HG03066 (cell line): ENCODE results near the gene FAM53A.
"Not testable (repeated sequence)": the region's sequence is repeated elsewhere in the genome, so short reads cannot be mapped to it uniquely, and the experiment has no call there.

Experiments
- ATAC-seq: cut with Tn5 transposase; IDR thresholded peaks from one replicate; pipeline ENCODE4 v1.9.1; 2021; ENCODE audit warnings: low read depth; ENCODE audit not compliant: unreplicated experiment

Gene FAM53A

DNA sequence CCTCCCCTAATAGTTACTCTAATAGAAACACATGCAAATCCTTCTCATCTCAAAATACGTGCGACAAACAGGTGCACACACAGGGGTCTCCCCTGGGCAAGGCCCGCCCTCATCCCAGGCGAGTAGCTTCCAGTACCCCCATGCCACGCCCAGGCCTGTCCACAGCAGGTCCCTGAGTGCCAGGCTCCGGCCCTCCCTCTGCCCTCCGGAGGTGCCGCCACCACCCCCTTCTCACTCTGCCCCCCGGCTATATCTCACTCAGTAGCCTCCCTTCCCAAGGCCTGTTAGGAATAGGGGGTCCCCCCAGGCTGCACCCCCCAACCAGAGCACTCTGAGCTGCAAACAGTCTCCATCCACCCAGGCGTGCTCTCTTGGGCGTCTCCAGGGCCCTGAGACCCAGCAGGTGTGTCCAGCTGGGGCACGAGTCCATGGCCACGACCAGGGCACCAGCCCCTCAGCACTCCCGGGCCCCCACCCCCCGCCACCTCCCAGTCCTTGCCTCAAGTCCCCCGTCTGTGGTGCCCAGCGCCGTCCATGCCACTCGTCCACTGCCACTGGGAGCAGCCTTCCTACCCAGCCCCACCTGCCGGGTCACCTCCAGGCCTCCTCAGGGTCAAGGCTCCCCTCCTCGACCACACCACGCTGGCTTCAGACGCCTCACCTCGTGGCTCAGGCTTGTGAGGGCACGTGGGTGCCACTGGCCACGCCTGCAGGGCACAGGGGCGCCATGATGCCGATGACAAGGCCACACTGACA, 41.7 kb downstream of the FAM53A start:
- ATAC-seq, result no peak

DNA sequence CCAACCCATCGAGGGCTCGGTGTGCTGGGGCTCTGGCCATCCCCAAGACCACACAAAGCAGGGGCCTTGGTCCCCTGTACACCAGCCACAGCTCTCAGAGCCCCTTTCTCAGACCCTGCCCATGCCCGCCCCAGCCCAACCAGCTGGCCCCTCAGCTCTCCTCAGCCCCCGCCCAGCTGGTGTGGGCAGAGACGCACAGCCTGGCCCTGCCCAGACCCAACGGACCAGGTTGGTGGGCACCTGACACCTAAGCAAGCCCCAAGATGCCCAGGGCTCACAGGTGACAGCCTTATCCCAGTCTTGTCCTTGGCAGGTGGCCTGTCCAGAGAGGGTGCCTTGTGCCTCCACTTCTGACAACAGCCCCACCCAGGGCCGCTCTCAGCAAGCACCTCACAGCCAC, 42.4 kb downstream of the FAM53A start:
- no peak for ATAC-seq

DNA sequence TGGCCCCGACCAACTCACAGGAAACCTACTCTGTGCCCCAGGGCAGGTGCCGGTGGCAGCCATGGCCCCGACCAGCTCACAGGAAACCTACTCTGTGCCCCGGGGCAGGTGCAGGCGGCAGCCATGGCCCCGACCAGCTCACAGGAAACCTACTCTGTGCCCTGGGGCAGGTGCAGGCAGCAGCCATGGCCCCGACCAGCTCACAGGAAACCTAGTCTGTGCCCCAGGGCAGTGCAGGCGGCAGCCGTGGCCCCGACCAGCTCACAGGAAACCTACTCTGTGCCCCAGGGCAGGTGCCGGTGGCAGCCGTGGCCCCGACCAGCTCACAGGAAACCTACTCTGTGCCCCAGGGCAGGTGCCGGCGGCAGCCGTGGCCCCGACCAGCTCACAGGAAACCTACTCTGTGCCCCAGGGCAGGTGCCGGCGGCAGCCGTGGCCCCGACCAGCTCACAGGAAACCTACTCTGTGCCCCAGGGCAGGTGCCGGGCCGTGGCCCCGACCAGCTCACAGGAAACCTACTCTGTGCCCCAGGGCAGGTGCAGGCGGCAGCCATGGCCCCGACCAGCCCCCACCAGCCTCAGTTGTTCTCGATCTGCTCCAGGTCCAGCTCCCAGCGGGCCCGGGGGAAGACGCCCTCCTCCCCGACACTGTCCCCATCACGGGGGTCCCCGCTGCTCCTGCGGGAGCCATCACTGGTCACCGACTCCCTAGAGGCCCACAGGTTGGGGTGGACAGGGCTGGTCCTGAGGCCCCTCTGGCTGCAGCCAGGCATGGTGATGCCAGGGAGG, 43.2 kb downstream of the FAM53A start:
- ATAC-seq, result not testable (repeated sequence)

- no peak for ATAC-seq
These were observed 43.9 kb downstream of the FAM53A start for GRCh38 chr4:1640190-1640589.

DNA sequence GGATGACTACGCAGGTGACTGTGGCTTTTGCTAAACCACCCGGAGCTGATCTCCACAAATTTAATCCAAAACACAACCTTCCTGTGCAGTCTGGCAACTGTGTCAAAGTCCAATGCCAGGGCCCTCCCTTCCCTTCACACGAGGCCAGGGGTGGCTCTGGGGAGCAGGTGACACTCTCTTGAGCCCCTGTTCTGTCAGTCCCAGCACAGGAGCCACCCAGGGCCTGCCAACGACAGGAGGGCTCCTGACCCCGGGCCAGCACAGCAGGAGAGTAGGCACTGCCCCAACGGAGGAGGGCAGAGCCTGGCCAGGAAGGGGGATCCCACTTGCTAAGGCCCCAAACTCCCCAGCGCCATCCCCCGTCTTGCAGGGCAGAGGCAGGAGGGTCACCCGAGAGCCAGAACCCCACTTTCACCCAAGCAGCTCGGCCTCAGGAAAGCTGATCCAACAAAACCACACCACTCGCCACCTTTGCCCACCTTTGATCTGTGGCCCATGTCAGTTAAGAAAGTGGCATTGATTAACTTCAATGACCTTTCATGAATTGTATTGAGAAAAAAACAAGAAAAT, 44.7 kb downstream of the FAM53A start:
- no peak for ATAC-seq

DNA sequence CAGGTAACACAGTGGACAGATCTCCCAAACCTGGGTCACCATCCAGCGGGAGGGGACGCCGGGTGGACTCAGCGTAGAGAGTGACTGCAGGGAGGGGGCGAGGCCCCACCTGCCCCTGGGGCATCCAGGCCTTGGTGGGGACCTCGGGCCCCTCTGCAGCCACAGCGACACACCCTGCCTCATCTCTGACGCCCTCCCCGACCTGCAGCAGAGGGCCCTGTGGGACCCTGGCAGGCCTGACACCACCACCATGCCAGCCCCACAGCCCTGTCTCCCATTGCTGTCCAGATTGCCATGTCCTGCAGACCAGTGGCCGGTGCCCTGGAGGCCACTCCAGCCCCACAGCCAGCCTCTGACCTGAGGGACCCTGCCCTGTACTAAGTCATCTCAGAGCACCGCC, 45.2 kb downstream of the FAM53A start:
- no peak for ATAC-seq

- no peak for ATAC-seq
These were observed 45.9 kb downstream of the FAM53A start for GRCh38 chr4:1638272-1638598.

DNA sequence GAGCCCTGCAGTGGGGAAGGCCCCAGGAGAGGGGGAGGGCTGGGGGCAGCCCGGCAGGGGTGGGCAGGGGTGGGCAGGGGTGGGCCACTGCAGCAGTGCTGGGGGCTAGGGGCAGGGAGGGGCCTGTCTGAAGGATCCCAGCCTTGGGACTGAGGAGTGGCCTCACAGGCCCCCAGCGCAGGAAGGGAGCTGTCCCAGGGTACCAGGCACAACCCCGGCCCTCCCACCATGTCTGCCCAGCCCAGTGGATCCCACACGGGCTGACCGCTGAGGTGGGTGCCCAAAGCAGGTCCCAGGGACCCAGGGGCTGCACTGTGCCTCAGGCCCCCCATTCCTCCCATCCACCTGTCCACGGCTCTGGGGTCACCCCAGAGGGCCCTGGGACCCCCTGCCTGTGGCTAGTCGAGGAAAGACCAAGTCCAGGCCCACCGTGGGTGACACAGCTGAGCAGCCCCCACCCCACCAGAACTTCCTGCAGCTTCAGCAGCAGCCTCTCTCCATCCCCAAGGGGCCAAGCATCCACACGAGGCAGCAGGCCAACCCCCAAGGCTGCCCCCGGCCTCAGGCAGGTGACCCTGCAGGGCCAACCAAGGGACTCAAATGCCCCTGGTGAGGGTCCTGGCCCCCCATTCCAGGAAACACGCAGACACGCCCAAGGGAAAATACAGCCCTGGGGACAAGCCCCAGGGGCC, 46.4 kb downstream of the FAM53A start:
- no peak for ATAC-seq

- ATAC-seq, result no peak
These were observed 47.5 kb downstream of the FAM53A start for GRCh38 chr4:1636490-1637211.

GRCh38 chr4:1635464-1635863, 48.6 kb downstream of the FAM53A start:
- no peak for ATAC-seq

DNA sequence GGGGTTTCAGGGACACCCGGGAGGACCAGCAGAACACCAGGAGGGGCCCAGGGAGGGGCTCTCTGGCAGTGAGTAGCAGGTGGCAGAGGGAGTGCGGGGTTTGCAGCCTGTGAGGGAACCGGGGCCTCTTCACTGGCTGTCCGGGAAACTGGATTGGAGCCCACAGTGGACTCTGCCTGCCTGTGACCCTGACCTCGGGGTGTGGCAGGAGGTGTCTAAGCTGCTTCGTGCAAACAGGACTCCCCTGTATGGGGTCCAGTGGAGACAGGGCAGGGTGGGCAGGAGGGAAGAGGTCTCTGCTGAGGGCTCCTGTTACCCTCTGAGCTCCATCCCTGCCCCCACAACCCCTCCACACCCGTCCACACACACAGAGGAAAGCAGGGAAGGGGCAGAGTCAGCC, 50.1 kb downstream of the FAM53A start:
- ATAC-seq, result no peak

DNA sequence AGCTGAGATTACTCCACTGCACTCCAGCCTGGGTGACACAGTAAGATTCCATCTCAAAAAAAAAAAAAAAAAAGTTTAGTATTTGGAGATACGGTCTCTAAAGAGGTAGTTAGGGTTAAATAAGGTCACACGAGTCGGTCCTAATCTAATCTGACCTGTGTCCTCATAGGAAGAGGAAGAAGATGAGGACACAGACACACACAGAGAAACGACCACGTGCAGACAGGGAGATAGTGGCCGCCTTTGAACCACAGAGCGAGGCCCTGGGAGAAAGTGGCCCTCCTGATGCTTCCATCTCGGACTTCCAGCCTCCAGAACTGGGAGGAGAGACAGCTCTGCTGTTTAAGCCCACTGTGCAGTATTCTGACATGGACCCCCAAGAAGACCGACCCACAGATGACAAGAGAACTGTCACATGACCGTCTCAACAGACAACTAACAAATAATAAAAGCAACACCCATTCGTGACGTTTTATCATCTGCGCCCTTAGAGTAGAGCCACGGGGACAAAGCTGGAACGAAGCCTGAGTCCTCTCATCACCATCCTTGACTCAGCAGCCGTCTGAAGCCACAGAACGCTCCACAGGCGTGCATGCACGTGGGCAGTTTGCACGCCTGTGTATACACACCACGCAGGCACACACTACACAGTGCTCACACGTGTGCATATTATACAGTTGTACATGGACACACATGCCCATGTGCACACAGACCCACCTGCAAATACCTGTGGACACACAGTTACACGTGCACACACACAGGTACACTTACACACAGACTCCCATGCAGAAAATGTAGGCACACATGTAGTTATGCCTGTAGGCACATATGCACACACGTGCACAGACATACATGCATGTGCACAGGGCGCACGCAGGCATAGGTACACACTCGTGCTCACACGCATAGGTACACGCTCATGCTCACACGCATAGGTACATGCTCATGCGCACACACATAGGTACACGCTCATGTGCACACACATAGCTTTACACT, 51.7 kb downstream of the FAM53A start:
- ATAC-seq, result no peak

DNA sequence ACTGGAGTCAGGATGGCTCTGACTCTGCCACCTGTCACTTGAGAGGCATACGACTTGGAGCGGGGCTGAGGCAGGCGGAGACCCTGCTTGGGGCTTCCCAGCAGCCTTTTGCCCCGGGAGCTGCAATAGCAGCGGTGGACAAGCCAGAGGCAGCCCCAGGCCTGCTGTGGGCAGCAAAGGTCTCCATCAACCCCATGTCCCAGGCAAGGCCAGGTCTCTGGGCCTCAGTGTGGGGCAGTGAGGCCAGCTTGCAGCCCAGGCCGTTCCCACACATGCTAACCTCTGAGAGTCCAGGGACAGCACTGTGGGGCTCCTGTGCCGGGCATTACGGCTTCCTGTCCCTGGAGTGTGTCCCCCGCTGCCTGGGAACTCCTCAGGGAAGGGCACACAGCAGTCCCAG, 53.0 kb downstream of the FAM53A start:
- no peak for ATAC-seq

DNA sequence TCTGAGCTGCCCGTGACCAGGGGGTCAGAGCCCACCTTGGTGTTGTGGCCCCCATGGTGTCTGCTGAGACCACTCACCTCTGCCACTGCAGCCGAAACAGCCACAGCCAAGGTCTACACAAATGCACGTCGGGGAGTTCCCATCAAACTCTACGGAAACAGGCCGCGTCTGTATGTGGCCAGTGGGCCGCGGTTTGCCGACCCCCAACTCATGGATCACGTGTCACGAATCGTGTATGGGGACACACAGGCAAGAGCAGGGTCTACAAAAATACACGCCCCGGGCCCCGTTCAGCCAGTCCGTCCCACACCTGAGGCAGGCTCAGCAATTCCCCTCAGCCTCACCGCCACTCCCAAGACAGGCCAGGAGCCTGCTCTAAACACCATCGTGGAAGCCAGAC, 53.8 kb downstream of the FAM53A start:
- no peak for ATAC-seq

- no peak for ATAC-seq
These were observed 54.4 kb downstream of the FAM53A start for GRCh38 chr4:1629699-1630083.

DNA sequence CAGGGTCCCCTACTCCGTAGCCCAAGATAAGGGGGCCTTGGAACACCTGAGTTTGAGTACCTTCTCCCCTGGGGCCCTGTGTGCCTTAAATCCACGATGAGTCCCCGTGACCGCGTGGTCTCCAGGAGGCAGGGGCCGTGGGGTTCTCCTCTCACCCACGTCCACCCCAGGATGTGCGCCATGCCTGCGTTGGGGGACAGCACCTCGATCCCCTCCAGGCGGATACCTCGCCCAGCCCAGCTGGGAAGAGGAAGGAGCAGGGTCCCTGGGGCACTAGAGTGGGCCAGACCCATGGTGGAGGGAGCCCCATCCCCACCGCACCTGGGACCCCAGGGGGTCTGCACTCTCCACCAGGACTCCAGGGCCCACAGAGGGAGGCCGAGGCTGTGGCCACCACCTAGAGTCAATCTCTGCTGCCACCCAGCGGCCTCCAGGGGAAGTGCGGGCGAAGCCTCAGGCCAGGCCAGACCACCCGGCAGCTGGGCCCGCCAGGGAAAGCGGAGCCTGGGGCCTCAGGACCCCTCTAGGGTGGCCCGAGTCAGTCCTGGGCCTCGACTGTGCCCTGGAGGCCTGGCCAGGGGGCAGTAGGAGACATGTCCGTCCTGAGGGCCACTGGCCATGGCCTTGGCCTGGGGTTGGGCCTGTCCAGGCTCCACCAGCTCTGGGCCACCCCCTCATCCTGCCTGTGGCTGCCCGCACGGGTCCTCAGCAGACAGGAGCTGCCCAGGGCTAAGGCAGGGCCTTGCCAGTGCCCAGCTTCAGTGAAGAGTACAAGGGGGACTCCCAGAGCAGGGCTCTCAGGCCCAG, 55.0 kb downstream of the FAM53A start:
- no peak for ATAC-seq

GRCh38 chr4:1627417-1628313, 56.4 kb downstream of the FAM53A start:
- no peak for ATAC-seq

DNA sequence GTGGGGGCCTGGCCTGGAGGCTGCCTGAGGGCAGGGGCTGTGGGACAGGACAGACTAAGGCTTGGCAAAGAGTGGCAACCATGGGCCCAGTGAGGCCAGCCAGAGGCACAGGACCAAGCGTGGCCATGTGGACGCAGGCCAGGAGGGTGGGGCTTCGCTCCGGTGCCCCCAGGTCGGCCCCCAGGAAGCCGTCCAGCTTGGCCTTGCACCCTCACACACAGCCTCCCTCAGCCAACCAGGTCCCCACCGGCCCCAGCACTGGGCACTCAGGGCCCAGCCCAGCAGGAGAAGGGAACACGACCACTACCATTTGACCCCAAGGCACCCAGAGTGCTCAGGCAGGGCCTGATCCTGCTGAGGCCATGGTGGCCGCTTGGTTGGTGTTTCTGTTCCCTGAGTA, 57.2 kb downstream of the FAM53A start:
- ATAC-seq, result no peak
